GM12891 (cell line): ENCODE data around the gene MPZL2.

Source experiments
- POLR2A ChIP-seq: IDR thresholded peaks from 2 replicates; pipeline ENCODE4 v1.6.1; 2011; ENCODE audit warnings: low read depth, low read length, control low read depth
- POLR2AphosphoS5 ChIP-seq: IDR thresholded peaks from 2 replicates; pipeline ENCODE4 v1.6.1; 2011; ENCODE audit warnings: low read depth, low read length, control low read depth

- no peak for TF ChIP-seq POLR2A
- TF ChIP-seq POLR2AphosphoS5, result no peak
Observed at GRCh38 chr11:118216621-118217481, 47.2 kb downstream of the MPZL2 start.
